H9 (cell line): ENCODE data around the gene SH3BP1. TPM values are rescaled to one million over a fixed set of nuclear protein-coding genes. Genes with fewer than 3 reads are reported as not detected.

Experiments
- DNase-seq: peaks from one replicate; pipeline ENCODE4 v3.0.0-alpha.2; 2017
- H2AFZ ChIP-seq: one replicate; pipeline ENCODE4 v1.6.1; 2013; ENCODE audit warnings: mild to moderate bottlenecking, low read length, control low read depth, moderate library complexity
- H2AK5ac ChIP-seq: 2 replicates; pipeline ENCODE4 v1.6.1; 2013; ENCODE audit warnings: low read length, control low read depth, mixed read lengths; ENCODE audit not compliant: insufficient read length
- H2BK120ac ChIP-seq: one replicate; pipeline ENCODE4 v1.6.1; 2013; ENCODE audit warnings: low read depth, mild to moderate bottlenecking, low read length, control low read depth, inconsistent platforms; ENCODE audit not compliant: poor library complexity, severe bottlenecking
- H2BK12ac ChIP-seq: 2 replicates; pipeline ENCODE4 v1.6.1; 2013; ENCODE audit warnings: low read length, control low read depth, mixed read lengths, low read depth; ENCODE audit not compliant: insufficient read length
- H2BK15ac ChIP-seq: 2 replicates; pipeline ENCODE4 v1.6.1; 2013; ENCODE audit warnings: low read depth, low read length, control low read depth
- H2BK20ac ChIP-seq: one replicate; pipeline ENCODE4 v1.6.1; 2013; ENCODE audit warnings: low read depth, mild to moderate bottlenecking, low read length, control low read depth, inconsistent platforms; ENCODE audit not compliant: poor library complexity, severe bottlenecking
- H2BK5ac ChIP-seq: 2 replicates; pipeline ENCODE4 v1.6.1; 2013; ENCODE audit warnings: low read length, control low read depth, mixed read lengths; ENCODE audit not compliant: insufficient read length
- H3K14ac ChIP-seq: 2 replicates; pipeline ENCODE4 v1.6.1; 2013; ENCODE audit warnings: low read length, control low read depth; ENCODE audit not compliant: insufficient read depth
- H3K18ac ChIP-seq: 2 replicates; pipeline ENCODE4 v1.6.1; 2013; ENCODE audit warnings: low read depth, mild to moderate bottlenecking, mixed read lengths, low read length, control low read depth; ENCODE audit not compliant: insufficient read length
- H3K23ac ChIP-seq: 2 replicates; pipeline ENCODE4 v1.6.1; 2013; ENCODE audit warnings: low read length, control low read depth, mixed read lengths, low read depth; ENCODE audit not compliant: insufficient read length
- H3K23me2 ChIP-seq: 2 replicates; pipeline ENCODE4 v1.6.1; 2013; ENCODE audit warnings: low read depth, mild to moderate bottlenecking, mixed read lengths, low read length, control low read depth; ENCODE audit not compliant: insufficient read length, poor library complexity, severe bottlenecking
- H3K27ac ChIP-seq: 2 replicates; pipeline ENCODE4 v1.5.1; 2013; ENCODE audit warnings: low read length, control low read depth, mixed read lengths, low read depth; ENCODE audit not compliant: insufficient read length
- H3K27me3 ChIP-seq: 2 replicates; pipeline ENCODE4 v1.6.1; 2013; ENCODE audit warnings: low read length, control low read depth, inconsistent platforms; ENCODE audit not compliant: insufficient read depth
- H3K4ac ChIP-seq: 2 replicates; pipeline ENCODE4 v1.6.1; 2013; ENCODE audit warnings: low read depth, mild to moderate bottlenecking, control low read depth, inconsistent platforms, low read length, moderate library complexity
- H3K4me1 ChIP-seq: 2 replicates; pipeline ENCODE4 v1.6.1; 2013; ENCODE audit warnings: low read length, control low read depth, inconsistent platforms; ENCODE audit not compliant: insufficient read depth
- H3K4me2 ChIP-seq: 2 replicates; pipeline ENCODE4 v1.6.1; 2013; ENCODE audit warnings: low read length, control low read depth, mixed read lengths; ENCODE audit not compliant: insufficient read length, insufficient read depth
- H3K56ac ChIP-seq: 2 replicates; pipeline ENCODE4 v1.6.1; 2013; ENCODE audit warnings: low read depth, mild to moderate bottlenecking, mixed read lengths, low read length, control low read depth; ENCODE audit not compliant: insufficient read length
- H3K79me1 ChIP-seq: 2 replicates; pipeline ENCODE4 v1.6.1; 2013; ENCODE audit warnings: low read depth, mild to moderate bottlenecking, moderate library complexity, low read length, control low read depth, inconsistent platforms; ENCODE audit not compliant: insufficient read depth, poor library complexity, severe bottlenecking
- H3K79me2 ChIP-seq: 2 replicates; pipeline ENCODE4 v1.6.1; 2013; ENCODE audit warnings: low read length, control low read depth, inconsistent platforms; ENCODE audit not compliant: insufficient read depth
- H3K9ac ChIP-seq: 2 replicates; pipeline ENCODE4 v1.6.1; 2013; ENCODE audit warnings: low read length, control low read depth, mixed read lengths; ENCODE audit not compliant: insufficient read length; ENCODE audit errors: extremely low read depth
- H3K9me3 ChIP-seq: one replicate; pipeline ENCODE4 v1.6.1; 2013; ENCODE audit warnings: low read depth, low read length, inconsistent platforms; ENCODE audit not compliant: control insufficient read depth
- H3T11ph ChIP-seq: one replicate; pipeline ENCODE4 v1.6.1; 2013; ENCODE audit warnings: mild to moderate bottlenecking, low read length, control low read depth, inconsistent platforms
- H4K20me1 ChIP-seq: one replicate; pipeline ENCODE4 v1.6.1; 2013; ENCODE audit not compliant: control insufficient read depth, insufficient read length, insufficient read depth
- H4K5ac ChIP-seq: 2 replicates; pipeline ENCODE4 v1.6.1; 2013; ENCODE audit warnings: low read depth, mild to moderate bottlenecking, mixed read lengths, low read length, control low read depth; ENCODE audit not compliant: insufficient read length
- H4K8ac ChIP-seq: replicated peaks from 2 replicates; pipeline ENCODE4 v1.6.1; 2013; ENCODE audit warnings: low read length, control low read depth, mixed read lengths, low read depth; ENCODE audit not compliant: insufficient read length
- H4K91ac ChIP-seq: 2 replicates; pipeline ENCODE4 v1.6.1; 2013; ENCODE audit warnings: low read depth, mild to moderate bottlenecking, moderate library complexity, mixed read lengths, low read length, control low read depth; ENCODE audit not compliant: insufficient read length
- H3K27ac Mint-ChIP-seq, 3 experiments: 2 replicates in 2 of 3; 3 replicates in 1 of 3; pipeline ENCODE4 v1.8.0; 2020 to 2021; ENCODE audit warnings: mixed read lengths in 3 of 3, mild to moderate bottlenecking in 1 of 3, moderate library complexity in 1 of 3
- H3K27me3 Mint-ChIP-seq: 2 replicates; pipeline ENCODE4 v1.8.0; 2021; ENCODE audit warnings: low read depth, mild to moderate bottlenecking, moderate library complexity, mixed read lengths
- H3K36me3 Mint-ChIP-seq, 3 experiments: 2 replicates in 2 of 3; 3 replicates in 1 of 3; pipeline ENCODE4 v1.8.0; 2020 to 2021; ENCODE audit warnings: low read depth in 3 of 3, mixed read lengths in 3 of 3; ENCODE audit not compliant: insufficient read depth in 1 of 3
- H3K4me1 Mint-ChIP-seq, 2 experiments: 2 replicates each; pipeline ENCODE4 v1.8.0; 2020; ENCODE audit warnings: mixed read lengths in 2 of 2
- H3K4me3 Mint-ChIP-seq, 2 experiments: 2 replicates in 1 of 2; 3 replicates in 1 of 2; pipeline ENCODE4 v1.8.0; 2020 to 2021; ENCODE audit warnings: mild to moderate bottlenecking in 2 of 2, mixed read lengths in 2 of 2, moderate library complexity in 1 of 2
- H3K9me3 Mint-ChIP-seq, 2 experiments: 2 replicates in 1 of 2; 3 replicates in 1 of 2; pipeline ENCODE4 v1.8.0; 2020; ENCODE audit warnings: mild to moderate bottlenecking in 2 of 2, mixed read lengths in 2 of 2, moderate library complexity in 1 of 2
- CTCF ChIP-seq: fragments of 200-600 bp; sonication (generic); conservative IDR thresholded peaks from 3 replicates; pipeline ENCODE4 v1.8.0; 2021; ENCODE audit warnings: antibody characterized with exemption, mild to moderate bottlenecking
- WGBS: extraction: QIAGEN DNeasy Blood & Tissue Kit; methylation state at CpG from one replicate; pipeline ENCODE4 v1.1.7; 2013; ENCODE audit warnings: missing lambda C conversion rate, low lambda C conversion rate, mixed read lengths; ENCODE audit not compliant: insufficient read length; ENCODE audit errors: extremely low coverage; 5-methylcytosine and 5-hydroxymethylcytosine counted together
- total RNA-seq: library from RNA; stranded (reverse); gene quantifications from 2 replicates; pipeline ENCODE4 v1.2.1, GENCODE V29; 2021

Gene SH3BP1
- total RNA-seq, 1 experiment from 2014 or later = 33.6 TPM

- Mint-ChIP-seq H3K9me3 (no peaks in the 10 kb centered on the region; a peak in 1 of 5 replicates), H3K27ac (no peak overlapping the region), H3K4me3 (peak overlapping the region; percentile 88 to 91), H3K27me3 (no peaks in the 10 kb centered on the region), H3K4me1 (peaks cover 22 to 23% of the 10 kb centered on the region in 2 experiments), H3K36me3 (peaks cover 2 to 17% (median 14%) of the 10 kb centered on the region in 3 experiments; a peak in 6 of 7 replicates)
- Histone ChIP-seq H2BK20ac (no peak overlapping the region), H2AK5ac (no peak overlapping the region), H3K4ac (no peak overlapping the region), H3T11ph (no peak overlapping the region), H3K56ac (no peak overlapping the region), H3K27me3 (no peaks in the 10 kb centered on the region), H4K91ac (no peak overlapping the region), H4K5ac (no peak overlapping the region), H4K20me1 (no peaks in the 10 kb centered on the region), H2BK12ac (no peak overlapping the region), H4K8ac (no peak overlapping the region), H2BK15ac (no peak overlapping the region), H3K9me3 (no peaks in the 10 kb centered on the region), H3K79me2 (peaks cover 27% of the 10 kb centered on the region; the same call in 1 of the 2 replicates), H3K23me2 (peaks cover 7% of the 10 kb centered on the region), H3K27ac (no peak overlapping the region), H2BK120ac (no peak overlapping the region), H3K4me2 (peak overlapping the region; percentile 95), H3K14ac (no peak overlapping the region), H3K4me1 (peaks cover 2% of the 10 kb centered on the region; the same call in 1 of the 2 replicates), H3K9ac (peak overlapping the region; percentile 42), H3K23ac (no peak overlapping the region), H2AFZ (no peak overlapping the region), H2BK5ac (no peak overlapping the region), H3K79me1 (peaks cover 15% of the 10 kb centered on the region), H3K18ac (no peak overlapping the region)
- no peak for TF ChIP-seq CTCF
- no CpG with 5 or more reads among the region's 14 CpGs for WGBS
- DNase-seq = no peak
Observed at GRCh38 chr22:37659897-37660708, 20.6 kb downstream of the SH3BP1 start.
